HepG2 (cell line): Measurements from ENCODE around the gene TRPC1. TPM values are rescaled to one million over a fixed set of nuclear protein-coding genes. Genes with fewer than 3 reads are reported as not detected.

Experiments
- AHDC1 ChIP-seq: sonication (generic); formaldehyde crosslinking; IDR thresholded peaks from 2 replicates; pipeline ENCODE4 v1.5.1; 2020; ENCODE audit warnings: mild to moderate bottlenecking, missing genetic modification reagents, borderline replicate concordance
- ESRRA ChIP-seq: sonication (generic); formaldehyde crosslinking; IDR thresholded peaks from 2 replicates; pipeline ENCODE4 v1.5.1; 2020; ENCODE audit warnings: mild to moderate bottlenecking, low read depth, missing genetic modification reagents
- GFI1 ChIP-seq: sonication (generic); formaldehyde crosslinking; IDR thresholded peaks from 2 replicates; pipeline ENCODE4 v1.5.0; 2020; ENCODE audit warnings: missing genetic modification reagents, mild to moderate bottlenecking, borderline replicate concordance
- PRMT3 ChIP-seq: sonication (generic); formaldehyde crosslinking; IDR thresholded peaks from 2 replicates; pipeline ENCODE4 v1.8.1; 2022; ENCODE audit warnings: low read depth, mild to moderate bottlenecking, moderate library complexity, missing genetic modification reagents, borderline replicate concordance
- RELA ChIP-seq: sonication (generic); formaldehyde crosslinking; IDR thresholded peaks from 2 replicates; pipeline ENCODE4 v1.4.0; 2020; ENCODE audit warnings: missing genetic modification reagents
- SIX1 ChIP-seq: sonication (generic); formaldehyde crosslinking; IDR thresholded peaks from 2 replicates; pipeline ENCODE4 v1.4.0; 2020; ENCODE audit warnings: missing genetic modification reagents, borderline replicate concordance
- THAP8 ChIP-seq: sonication (generic); formaldehyde crosslinking; IDR thresholded peaks from 2 replicates; pipeline ENCODE4 v1.5.1; 2020; ENCODE audit warnings: missing genetic modification reagents, mild to moderate bottlenecking, borderline replicate concordance
- ZMYM2 ChIP-seq: sonication (generic); formaldehyde crosslinking; IDR thresholded peaks from 2 replicates; pipeline ENCODE4 v1.8.0; 2022; ENCODE audit warnings: mild to moderate bottlenecking, missing genetic modification reagents
- ZNF256 ChIP-seq: sonication (generic); formaldehyde crosslinking; conservative IDR thresholded peaks from 2 replicates; pipeline ENCODE4 v1.4.0; 2020; ENCODE audit warnings: missing genetic modification reagents
- ZNF280D ChIP-seq: sonication (generic); formaldehyde crosslinking; IDR thresholded peaks from 2 replicates; pipeline ENCODE4 v1.5.1; 2020; ENCODE audit warnings: mild to moderate bottlenecking, missing genetic modification reagents
- ZNF572 ChIP-seq: sonication (generic); formaldehyde crosslinking; IDR thresholded peaks from 2 replicates; pipeline ENCODE4 v1.5.1; 2020; ENCODE audit warnings: mild to moderate bottlenecking, missing genetic modification reagents
- ZNF598 ChIP-seq: sonication (generic); formaldehyde crosslinking; IDR thresholded peaks from 2 replicates; pipeline ENCODE4 v1.5.1; 2020; ENCODE audit warnings: mild to moderate bottlenecking, missing genetic modification reagents, borderline replicate concordance
- ZNF75D ChIP-seq: sonication (generic); formaldehyde crosslinking; IDR thresholded peaks from 2 replicates; pipeline ENCODE4 v1.8.1; 2023; ENCODE audit warnings: missing genetic modification reagents, mild to moderate bottlenecking, borderline replicate concordance
- ZNF788 ChIP-seq: sonication (generic); formaldehyde crosslinking; IDR thresholded peaks from 2 replicates; pipeline ENCODE4 v1.5.0; 2020; ENCODE audit warnings: mild to moderate bottlenecking, missing genetic modification reagents, borderline replicate concordance
- ZSCAN21 ChIP-seq: sonication (generic); formaldehyde crosslinking; IDR thresholded peaks from 2 replicates; pipeline ENCODE4 v1.8.0; 2022; ENCODE audit warnings: mild to moderate bottlenecking, missing genetic modification reagents, moderate library complexity, borderline replicate concordance
- ZSCAN5A ChIP-seq: sonication (generic); formaldehyde crosslinking; IDR thresholded peaks from 2 replicates; pipeline ENCODE4 v1.8.0; 2022; ENCODE audit warnings: mild to moderate bottlenecking, missing genetic modification reagents, borderline replicate concordance
- polyA plus RNA-seq, 8 experiments: library from polyadenylated mRNA; depleted of rRNA in 3 of 8; stranded (reverse) in 7 of 8; unstranded in 1 of 8; fragments of >200 nt; fragmentation: Illumina TruSeq in 4 of 8; extraction: Trizol in 4 of 8; gene quantifications; 2 replicates each; pipeline versions ENCODE4 v1.2.1 to v1.2.3, GENCODE V29; 2011 to 2016; ENCODE audit warnings: low read depth in 4 of 8, missing spikeins in 1 of 8, mixed read lengths in 1 of 8; ENCODE audit not compliant: insufficient read depth in 1 of 8
- total RNA-seq, 5 experiments: library from RNA; depleted of rRNA; stranded (reverse); fragments of >200 nt; fragmentation: Illumina TruSeq; extraction: Trizol; gene quantifications; 2 replicates each; pipeline ENCODE4 v1.2.3, GENCODE V29; 2016; ENCODE audit warnings: low read depth in 1 of 5

The TRPC1 gene
- total and polyA plus RNA-seq, 2 of the 13 experiments (the other 11 are each of a cell fraction or from before 2014, with no cell fraction given): 10.8 to 13.1 TPM

- peak; percentile 35; the same call in 1 of the 2 replicates for TF ChIP-seq AHDC1 (CRISPR knock-in tag)
- no peak for TF ChIP-seq ZNF256 (CRISPR knock-in tag)
- peak; percentile 76; the same call in 1 of the 2 replicates for TF ChIP-seq ZSCAN5A (CRISPR knock-in tag)
- peak; percentile 64; the same call in 1 of the 2 replicates for TF ChIP-seq ZNF788 (CRISPR knock-in tag)
- TF ChIP-seq GFI1 (CRISPR knock-in tag): 0 out of 2 replicates have a peak, but pooled peaks have one; percentile 33
- TF ChIP-seq ZNF75D (CRISPR knock-in tag): no peak
- peak; percentile 94 for TF ChIP-seq ZMYM2 (CRISPR knock-in tag)
- 0 out of 2 replicates have a peak, but pooled peaks have one; percentile 68 for TF ChIP-seq ZNF572 (CRISPR knock-in tag)
- peak; percentile 62; the same call in 1 of the 2 replicates for TF ChIP-seq ZNF598 (CRISPR knock-in tag)
- 0 out of 2 replicates have a peak, but pooled peaks have one; percentile 26 for TF ChIP-seq ZSCAN21 (CRISPR knock-in tag)
- no peak for TF ChIP-seq RELA (CRISPR knock-in tag)
- TF ChIP-seq SIX1: no peak
- no peak for TF ChIP-seq PRMT3 (CRISPR knock-in tag)
- TF ChIP-seq ZNF280D (CRISPR knock-in tag): no peak
- 0 out of 2 replicates have a peak, but pooled peaks have one; percentile 43 for TF ChIP-seq THAP8 (CRISPR knock-in tag)
- no peak for TF ChIP-seq ESRRA (CRISPR knock-in tag)
Observed at GRCh38 chr3:142724682-142725356, 985 bp downstream of the TRPC1 start (continued).
